Ishikawa (cell line): ENCODE results near the gene KLHDC9.

Experiments
- CEBPB ChIP-seq: IDR thresholded peaks from 2 replicates; pipeline ENCODE4 v1.6.1; 2012
- EP300 ChIP-seq: IDR thresholded peaks from 2 replicates; pipeline ENCODE4 v1.6.1; 2012; ENCODE audit warnings: borderline replicate concordance
- RAD21 ChIP-seq: IDR thresholded peaks from 2 replicates; pipeline ENCODE4 v1.6.1; 2012; ENCODE audit warnings: low read depth
- TAF1 ChIP-seq: IDR thresholded peaks from 2 replicates; pipeline ENCODE4 v1.6.1; 2012; ENCODE audit warnings: low read depth, mild to moderate bottlenecking
- TCF12 ChIP-seq: IDR thresholded peaks from 2 replicates; pipeline ENCODE4 v1.6.1; 2012; ENCODE audit warnings: low read depth
- YY1 ChIP-seq: IDR thresholded peaks from 2 replicates; pipeline ENCODE4 v1.6.1; 2012; ENCODE audit warnings: low read depth
- TF ChIP-seq, protein P1 (sequence below): IDR thresholded peaks from 2 replicates; pipeline ENCODE4 v1.6.1; 2012
- TF ChIP-seq, protein P2 (sequence below): IDR thresholded peaks from 2 replicates; pipeline ENCODE4 v1.6.1; 2012; ENCODE audit warnings: low read depth, mild to moderate bottlenecking
- TF ChIP-seq, protein P3 (sequence below): IDR thresholded peaks from 2 replicates; pipeline ENCODE4 v1.6.1; 2012

DNA sequence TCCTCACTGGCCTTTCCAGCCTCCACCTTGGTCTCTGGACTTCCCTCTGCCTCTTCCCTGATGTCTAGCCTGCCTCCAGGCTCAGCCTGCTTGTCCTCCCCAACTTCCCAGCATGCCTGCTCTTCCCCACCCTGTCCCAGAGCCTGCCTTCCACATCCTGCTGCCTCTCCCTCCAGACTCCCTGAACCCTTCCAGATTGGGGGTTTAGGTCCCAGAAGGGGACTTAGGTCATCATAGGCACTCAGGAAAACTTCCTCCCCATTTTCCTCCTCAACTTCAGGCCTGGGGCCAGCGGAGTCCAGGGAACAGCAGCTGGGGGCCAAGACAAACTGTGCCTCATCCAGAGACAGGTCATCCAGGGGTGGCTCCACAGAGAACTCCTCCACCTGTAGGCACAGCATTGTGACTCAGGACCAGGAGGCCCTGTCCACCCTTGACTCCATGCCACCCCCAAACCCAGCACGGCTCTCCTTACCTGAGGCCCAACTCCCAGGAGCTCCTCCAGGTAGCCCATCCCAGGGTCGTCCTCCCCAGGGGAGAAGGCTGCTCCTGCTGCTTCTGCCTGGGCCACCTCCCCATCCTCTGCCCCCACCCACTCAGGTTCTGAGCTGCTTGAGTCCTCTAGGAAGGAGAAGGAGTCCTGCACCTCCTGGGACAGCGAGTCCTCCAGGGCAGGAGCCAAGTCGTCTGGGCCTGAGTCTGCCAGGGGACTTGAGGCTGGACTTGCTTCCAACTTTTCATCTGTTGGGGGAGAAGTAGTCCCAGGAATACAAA is 49.0 kb upstream of the KLHDC9 start:
- TF ChIP-seq RAD21 (no peak), TAF1 (no peak), CEBPB (no peak), TCF12 (no peak), YY1 (no peak), EP300 (no peak)
- TF ChIP-seq, protein P1, sequence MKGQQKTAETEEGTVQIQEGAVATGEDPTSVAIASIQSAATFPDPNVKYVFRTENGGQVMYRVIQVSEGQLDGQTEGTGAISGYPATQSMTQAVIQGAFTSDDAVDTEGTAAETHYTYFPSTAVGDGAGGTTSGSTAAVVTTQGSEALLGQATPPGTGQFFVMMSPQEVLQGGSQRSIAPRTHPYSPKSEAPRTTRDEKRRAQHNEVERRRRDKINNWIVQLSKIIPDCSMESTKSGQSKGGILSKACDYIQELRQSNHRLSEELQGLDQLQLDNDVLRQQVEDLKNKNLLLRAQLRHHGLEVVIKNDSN: no peak
- TF ChIP-seq, protein P2, sequence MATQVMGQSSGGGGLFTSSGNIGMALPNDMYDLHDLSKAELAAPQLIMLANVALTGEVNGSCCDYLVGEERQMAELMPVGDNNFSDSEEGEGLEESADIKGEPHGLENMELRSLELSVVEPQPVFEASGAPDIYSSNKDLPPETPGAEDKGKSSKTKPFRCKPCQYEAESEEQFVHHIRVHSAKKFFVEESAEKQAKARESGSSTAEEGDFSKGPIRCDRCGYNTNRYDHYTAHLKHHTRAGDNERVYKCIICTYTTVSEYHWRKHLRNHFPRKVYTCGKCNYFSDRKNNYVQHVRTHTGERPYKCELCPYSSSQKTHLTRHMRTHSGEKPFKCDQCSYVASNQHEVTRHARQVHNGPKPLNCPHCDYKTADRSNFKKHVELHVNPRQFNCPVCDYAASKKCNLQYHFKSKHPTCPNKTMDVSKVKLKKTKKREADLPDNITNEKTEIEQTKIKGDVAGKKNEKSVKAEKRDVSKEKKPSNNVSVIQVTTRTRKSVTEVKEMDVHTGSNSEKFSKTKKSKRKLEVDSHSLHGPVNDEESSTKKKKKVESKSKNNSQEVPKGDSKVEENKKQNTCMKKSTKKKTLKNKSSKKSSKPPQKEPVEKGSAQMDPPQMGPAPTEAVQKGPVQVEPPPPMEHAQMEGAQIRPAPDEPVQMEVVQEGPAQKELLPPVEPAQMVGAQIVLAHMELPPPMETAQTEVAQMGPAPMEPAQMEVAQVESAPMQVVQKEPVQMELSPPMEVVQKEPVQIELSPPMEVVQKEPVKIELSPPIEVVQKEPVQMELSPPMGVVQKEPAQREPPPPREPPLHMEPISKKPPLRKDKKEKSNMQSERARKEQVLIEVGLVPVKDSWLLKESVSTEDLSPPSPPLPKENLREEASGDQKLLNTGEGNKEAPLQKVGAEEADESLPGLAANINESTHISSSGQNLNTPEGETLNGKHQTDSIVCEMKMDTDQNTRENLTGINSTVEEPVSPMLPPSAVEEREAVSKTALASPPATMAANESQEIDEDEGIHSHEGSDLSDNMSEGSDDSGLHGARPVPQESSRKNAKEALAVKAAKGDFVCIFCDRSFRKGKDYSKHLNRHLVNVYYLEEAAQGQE: no peak
- TF ChIP-seq, protein P3, sequence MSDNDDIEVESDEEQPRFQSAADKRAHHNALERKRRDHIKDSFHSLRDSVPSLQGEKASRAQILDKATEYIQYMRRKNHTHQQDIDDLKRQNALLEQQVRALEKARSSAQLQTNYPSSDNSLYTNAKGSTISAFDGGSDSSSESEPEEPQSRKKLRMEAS: no peak
